ENCODE data around the gene PCNT.

DNA sequence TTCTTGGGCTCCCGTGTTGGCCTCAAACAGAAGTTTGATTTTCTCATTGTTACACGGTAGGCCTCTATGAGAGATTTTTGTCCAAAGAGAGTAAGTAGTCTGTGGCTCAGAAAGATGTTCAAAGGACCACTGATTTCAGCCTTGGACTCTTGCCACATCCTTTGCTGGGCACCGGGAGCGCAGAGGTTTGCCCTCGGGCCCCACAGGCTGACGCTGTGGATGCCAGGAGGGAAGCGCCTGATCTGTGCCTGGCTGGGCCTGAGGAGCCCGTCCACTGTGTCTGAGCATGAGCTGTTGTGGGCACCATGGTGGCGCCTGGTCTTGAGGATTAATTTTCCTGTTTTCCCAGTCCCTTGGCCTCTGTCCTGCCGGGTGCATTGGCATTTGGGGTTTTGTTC lies 52.3 kb downstream of the PCNT start:
- TF ChIP-seq, protein P1, sequence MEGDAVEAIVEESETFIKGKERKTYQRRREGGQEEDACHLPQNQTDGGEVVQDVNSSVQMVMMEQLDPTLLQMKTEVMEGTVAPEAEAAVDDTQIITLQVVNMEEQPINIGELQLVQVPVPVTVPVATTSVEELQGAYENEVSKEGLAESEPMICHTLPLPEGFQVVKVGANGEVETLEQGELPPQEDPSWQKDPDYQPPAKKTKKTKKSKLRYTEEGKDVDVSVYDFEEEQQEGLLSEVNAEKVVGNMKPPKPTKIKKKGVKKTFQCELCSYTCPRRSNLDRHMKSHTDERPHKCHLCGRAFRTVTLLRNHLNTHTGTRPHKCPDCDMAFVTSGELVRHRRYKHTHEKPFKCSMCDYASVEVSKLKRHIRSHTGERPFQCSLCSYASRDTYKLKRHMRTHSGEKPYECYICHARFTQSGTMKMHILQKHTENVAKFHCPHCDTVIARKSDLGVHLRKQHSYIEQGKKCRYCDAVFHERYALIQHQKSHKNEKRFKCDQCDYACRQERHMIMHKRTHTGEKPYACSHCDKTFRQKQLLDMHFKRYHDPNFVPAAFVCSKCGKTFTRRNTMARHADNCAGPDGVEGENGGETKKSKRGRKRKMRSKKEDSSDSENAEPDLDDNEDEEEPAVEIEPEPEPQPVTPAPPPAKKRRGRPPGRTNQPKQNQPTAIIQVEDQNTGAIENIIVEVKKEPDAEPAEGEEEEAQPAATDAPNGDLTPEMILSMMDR (IDR thresholded peaks at IDR 0.05), result no peak
- TF ChIP-seq EZH2 (IDR thresholded peaks at IDR 0.05; ENCODE audit: borderline replicate concordance, insufficient read depth, low read depth, low read length, poor library complexity, severe bottlenecking), result no peak

Measured in B cell (primary cell).